ENCODE measurements around the gene POU6F2. TPM values are rescaled to one million over a fixed set of nuclear protein-coding genes. Genes with fewer than 3 reads are reported as not detected.
"Not testable (repeated sequence)": the region's sequence is repeated elsewhere in the genome, so short reads cannot be mapped to it uniquely, and the experiment has no call there.

Gene POU6F2, protein sequence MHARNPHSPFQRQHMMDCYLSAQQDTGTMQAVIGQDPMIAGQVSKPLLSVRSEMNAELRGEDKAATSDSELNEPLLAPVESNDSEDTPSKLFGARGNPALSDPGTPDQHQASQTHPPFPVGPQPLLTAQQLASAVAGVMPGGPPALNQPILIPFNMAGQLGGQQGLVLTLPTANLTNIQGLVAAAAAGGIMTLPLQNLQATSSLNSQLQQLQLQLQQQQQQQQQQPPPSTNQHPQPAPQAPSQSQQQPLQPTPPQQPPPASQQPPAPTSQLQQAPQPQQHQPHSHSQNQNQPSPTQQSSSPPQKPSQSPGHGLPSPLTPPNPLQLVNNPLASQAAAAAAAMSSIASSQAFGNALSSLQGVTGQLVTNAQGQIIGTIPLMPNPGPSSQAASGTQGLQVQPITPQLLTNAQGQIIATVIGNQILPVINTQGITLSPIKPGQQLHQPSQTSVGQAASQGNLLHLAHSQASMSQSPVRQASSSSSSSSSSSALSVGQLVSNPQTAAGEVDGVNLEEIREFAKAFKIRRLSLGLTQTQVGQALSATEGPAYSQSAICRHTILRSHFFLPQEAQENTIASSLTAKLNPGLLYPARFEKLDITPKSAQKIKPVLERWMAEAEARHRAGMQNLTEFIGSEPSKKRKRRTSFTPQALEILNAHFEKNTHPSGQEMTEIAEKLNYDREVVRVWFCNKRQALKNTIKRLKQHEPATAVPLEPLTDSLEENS
- 0.24 TPM for total RNA-seq
- long read RNA-seq, result 0 reads

GRCh38 chr7:38977685-38978084 is at the start of gene POU6F2:
TSS of gene POU6F2 (plus strand) at chr7:38977909. CDS start at chr7:38977954, 45 bp downstream.
- intact Hi-C loops (cut with DNase I), result no loop called here

GRCh38 chr7:38928506-38928905 is 49.2 kb upstream of the POU6F2 start:
- ATAC-seq (no peak), DNase-seq (ENCODE audit: missing footprints) (no peak)
- intact Hi-C loops (cut with DNase I), result no loop called here

More at GRCh38 chr7:38977685-38978084, at the start of gene POU6F2:
- DNase-seq (ENCODE audit: missing footprints) (no peak), ATAC-seq (no peak)

DNA sequence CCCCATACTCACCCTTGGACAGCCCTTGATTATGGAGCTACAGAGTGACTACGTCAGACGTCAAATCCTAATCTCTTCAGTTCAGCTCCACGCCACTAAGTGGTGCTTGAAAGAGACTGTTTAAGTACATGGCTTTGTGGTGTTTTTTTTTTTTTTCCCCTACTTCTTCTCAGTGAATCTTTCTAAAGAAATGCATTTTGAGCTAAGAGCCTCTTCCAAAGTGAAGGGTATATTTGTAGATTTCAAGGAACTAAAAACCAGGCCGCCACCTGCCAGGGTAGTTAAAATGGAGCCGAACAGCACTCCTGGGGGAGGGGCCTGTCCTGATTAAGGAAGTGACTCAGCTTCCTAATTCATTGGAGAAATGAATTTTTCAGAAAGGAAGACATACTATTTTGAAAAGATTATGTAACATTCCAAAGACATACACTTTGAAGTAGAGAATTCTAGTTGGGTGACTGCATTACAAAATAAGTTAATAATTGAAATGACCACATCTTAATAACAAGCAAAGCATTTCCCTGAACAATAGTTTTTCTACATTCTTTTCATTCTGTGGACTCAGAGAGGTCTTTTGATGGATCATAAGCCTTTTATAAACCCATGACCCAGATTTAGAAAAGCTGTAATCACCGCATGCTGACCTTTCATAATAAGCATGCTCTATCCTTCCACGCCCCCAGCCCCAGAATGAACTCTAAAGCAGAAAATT is 48.1 kb upstream of the POU6F2 start:
- ATAC-seq (no peak), DNase-seq (ENCODE audit: missing footprints) (no peak)
- intact Hi-C loops (cut with DNase I), result loop anchor here (10.0 kb wide), 1 partner anchor 595 kb away; no protein-coding TSS in a partner anchor

- ATAC-seq (no peak), DNase-seq (ENCODE audit: missing footprints) (peak; percentile 78)
- intact Hi-C loops (cut with DNase I), result loop anchor here (2.0 to 10.0 kb wide), 2 partner anchors 532 to 592 kb away; no protein-coding TSS in a partner anchor
These were observed 45.1 kb upstream of the POU6F2 start for GRCh38 chr7:38932509-38933168.

DNA sequence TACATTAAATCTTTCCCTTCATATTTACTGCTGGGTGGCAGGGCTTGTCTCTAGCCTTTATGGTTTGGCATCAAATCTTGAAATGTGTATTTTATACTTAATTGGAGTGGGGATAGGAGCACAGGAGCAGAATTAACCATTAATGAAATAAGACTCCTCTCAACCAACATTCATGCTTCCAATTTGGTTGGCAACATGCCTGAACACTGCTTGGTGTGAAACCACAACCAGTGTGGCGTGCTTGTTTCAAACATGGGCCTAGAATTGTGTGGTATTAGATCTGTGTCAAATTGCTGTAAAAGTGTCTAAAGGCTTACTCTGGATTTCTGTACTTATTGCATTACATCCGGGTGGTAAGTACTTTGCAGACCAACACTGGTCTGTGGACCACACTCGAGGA is 43.7 kb upstream of the POU6F2 start:
- ATAC-seq (no peak), DNase-seq (ENCODE audit: missing footprints) (no peak)
- intact Hi-C loops (cut with DNase I), result loop anchor here (10.0 kb wide), 1 partner anchor 591 kb away; no protein-coding TSS in a partner anchor

DNA sequence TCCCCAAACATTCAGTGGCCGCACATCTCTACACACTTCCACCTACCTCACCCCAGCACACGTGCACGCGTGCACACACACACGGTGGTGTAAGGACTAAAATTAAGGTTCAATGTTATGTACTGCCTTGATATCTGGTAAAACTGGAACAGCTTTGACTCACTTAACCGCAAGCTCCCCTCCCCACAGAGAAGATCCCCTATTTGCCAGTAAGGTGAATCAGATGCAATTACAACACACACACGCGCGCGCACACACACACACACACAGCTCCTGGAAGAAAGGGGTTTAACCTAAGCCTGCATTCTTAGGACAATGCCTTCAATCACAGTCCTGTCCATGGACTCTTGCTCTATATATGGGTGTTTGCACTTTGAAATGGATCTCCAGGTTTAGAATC is 43.2 kb upstream of the POU6F2 start:
- no peak for DNase-seq (ENCODE audit: missing footprints)
- intact Hi-C loops (cut with DNase I), result loop anchor here (10.0 kb wide), 1 partner anchor 590 kb away; no protein-coding TSS in a partner anchor

DNA sequence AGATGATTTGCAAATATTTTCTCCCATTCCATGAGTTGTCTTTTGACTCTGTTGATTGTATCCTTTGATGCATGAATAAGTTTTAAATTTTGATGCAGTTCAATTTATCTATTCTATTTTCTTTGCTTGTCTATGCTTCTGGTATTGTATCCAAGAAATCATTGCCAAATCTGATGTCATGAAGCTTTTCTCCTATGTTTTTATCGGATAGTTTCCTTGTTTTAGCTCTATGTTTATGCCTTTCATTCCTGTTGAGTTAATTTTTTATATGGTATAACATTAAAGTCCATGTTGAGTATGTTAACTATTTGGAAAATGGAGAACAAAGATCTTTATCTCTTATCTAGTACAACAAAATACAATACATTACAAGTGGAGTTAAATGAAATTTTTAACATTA is 41.1 kb upstream of the POU6F2 start:
- intact Hi-C loops (cut with DNase I), result loop anchor here (10.0 kb wide), 1 partner anchor 588 kb away; no protein-coding TSS in a partner anchor
- no peak for DNase-seq (ENCODE audit: missing footprints)
- ATAC-seq, result no peak

More for the DNA sequence above, 43.2 kb upstream of the POU6F2 start:
- peak; percentile 23 for ATAC-seq

- intact Hi-C loops (cut with DNase I), result loop anchor here (10.0 kb wide), 1 partner anchor 587 kb away; no protein-coding TSS in a partner anchor
- no peak for DNase-seq (ENCODE audit: missing footprints)
- ATAC-seq, result no peak
These were observed 39.7 kb upstream of the POU6F2 start for GRCh38 chr7:38938001-38938485.

GRCh38 chr7:38938589-38938988 is 39.1 kb upstream of the POU6F2 start:
- DNase-seq (ENCODE audit: missing footprints) (no peak), ATAC-seq (no peak)
- intact Hi-C loops (cut with DNase I), result loop anchor here (10.0 kb wide), 1 partner anchor 586 kb away; no protein-coding TSS in a partner anchor

DNA sequence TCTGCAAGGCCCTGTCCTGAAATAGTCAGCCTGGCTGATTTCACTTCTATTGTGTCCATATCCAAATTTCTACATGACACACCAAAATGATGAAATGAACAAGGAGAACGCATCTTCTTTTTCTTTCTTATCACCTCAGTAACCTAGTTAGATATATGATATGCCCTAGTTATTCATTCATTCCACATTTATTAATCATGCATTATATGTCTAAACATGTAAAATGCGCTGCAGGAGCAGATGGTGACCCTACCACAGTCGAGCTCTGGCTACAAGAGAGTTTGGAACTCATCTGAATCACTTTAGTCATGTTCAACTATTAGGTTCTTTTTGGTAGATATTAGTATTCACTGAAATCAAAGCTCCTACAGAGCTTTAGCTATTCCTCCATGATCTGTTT is 36.9 kb upstream of the POU6F2 start:
- DNase-seq (ENCODE audit: missing footprints) (no peak), ATAC-seq (no peak)
- intact Hi-C loops (cut with DNase I), result no loop called here

DNA sequence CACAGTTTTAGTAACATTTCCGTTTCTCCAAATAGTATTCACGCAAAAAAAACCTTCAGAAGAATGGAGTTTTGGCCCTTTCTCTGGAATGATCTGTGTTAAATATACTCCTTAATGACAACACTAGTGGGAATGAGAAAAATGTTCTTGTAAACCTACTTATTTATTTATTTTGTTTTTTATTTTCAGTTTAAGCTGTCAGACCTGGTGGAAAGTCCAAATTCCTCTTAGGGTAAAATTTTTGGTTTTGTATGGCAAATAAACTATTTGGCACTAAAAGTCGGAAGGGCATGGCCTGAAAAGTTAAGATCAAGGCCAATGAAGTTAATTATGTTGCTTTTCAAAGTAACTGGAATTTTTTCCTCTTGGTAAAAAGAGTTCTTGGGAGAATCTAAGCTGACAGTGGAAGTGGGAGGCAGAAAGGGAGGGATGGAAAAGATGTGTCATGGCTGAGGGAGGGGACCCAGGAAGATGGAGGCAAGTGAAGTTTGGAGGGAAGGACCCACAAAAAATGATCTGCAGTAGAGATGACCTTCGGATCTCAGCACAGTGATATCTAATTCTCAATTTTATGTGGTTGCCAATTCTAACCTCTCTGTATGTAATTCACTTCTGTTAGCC is 35.2 kb upstream of the POU6F2 start:
- DNase-seq (ENCODE audit: missing footprints) (no peak), ATAC-seq (no peak)
- intact Hi-C loops (cut with DNase I), result no loop called here

DNA sequence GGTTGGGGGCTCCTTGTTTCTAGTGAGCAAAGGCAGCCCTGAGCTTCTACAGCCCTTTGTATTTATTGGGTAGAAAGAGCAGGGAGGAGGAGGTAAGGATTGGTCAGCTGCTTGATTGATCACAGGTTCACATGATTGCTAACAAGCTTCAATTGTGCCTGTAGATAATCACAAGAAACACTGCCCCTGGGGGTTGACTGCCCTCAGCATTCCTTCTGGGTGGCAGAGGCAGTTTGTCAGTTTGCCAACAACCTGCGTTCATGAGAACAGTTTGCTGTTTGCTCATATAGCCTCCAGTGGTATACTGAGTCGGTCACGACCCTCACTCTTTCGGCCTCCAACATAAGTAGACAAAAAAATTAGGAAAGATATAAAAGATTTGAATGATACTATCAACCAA is 30.2 kb upstream of the POU6F2 start:
- ATAC-seq; DNase-seq (ENCODE audit: missing footprints): not testable (repeated sequence)

GRCh38 chr7:38950309-38950708 is 27.4 kb upstream of the POU6F2 start:
- intact Hi-C loops (cut with DNase I), result no loop called here
- ATAC-seq (no peak), DNase-seq (ENCODE audit: missing footprints) (no peak)

More for the DNA sequence above, 30.2 kb upstream of the POU6F2 start:
- intact Hi-C loops (cut with DNase I), result not testable (repeated sequence)

- no peak for ATAC-seq
- intact Hi-C loops (cut with DNase I), result no loop called here
- no peak for DNase-seq (ENCODE audit: missing footprints)
These were observed 26.5 kb upstream of the POU6F2 start for GRCh38 chr7:38951213-38951612.

DNA sequence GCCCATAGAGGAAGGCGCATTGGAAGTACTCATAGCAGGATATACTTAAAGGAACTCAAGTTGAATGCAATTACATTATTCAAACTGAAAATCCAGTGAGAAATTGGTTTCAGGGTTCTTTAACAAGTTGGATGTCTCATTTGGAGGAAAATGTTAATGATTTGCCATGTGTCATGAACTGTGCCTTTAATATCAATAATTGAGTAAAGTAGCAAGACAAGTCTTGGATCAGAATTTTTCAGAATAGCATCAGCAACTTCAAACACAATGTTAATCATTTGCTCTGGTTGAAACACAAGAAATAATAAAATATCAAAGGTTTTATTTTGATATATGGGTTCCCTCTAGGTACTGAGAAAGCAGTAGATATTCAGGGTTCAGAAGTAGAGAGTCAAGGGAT is 24.5 kb upstream of the POU6F2 start:
- no peak for ATAC-seq
- intact Hi-C loops (cut with DNase I), result no loop called here

GRCh38 chr7:38953971-38954370 is 23.7 kb upstream of the POU6F2 start:
- intact Hi-C loops (cut with DNase I), result no loop called here
- no peak for ATAC-seq
- no peak for DNase-seq (ENCODE audit: missing footprints)

More for the DNA sequence above, 24.5 kb upstream of the POU6F2 start:
- DNase-seq (ENCODE audit: missing footprints), result no peak

GRCh38 chr7:38955892-38956291 is 21.8 kb upstream of the POU6F2 start:
- ATAC-seq (no peak), DNase-seq (ENCODE audit: missing footprints) (no peak)
- intact Hi-C loops (cut with DNase I), result no loop called here

- no peak for DNase-seq (ENCODE audit: missing footprints)
- ATAC-seq, result no peak
- intact Hi-C loops (cut with DNase I), result no loop called here
These were observed 15.7 kb upstream of the POU6F2 start for GRCh38 chr7:38962028-38962427.

Data from Right ventricle myocardium inferior (tissue), 1 donor.